OCI-LY3 (cell line): ENCODE results near the gene NHERF2.
"Not testable (repeated sequence)": the region's sequence is repeated elsewhere in the genome, so short reads cannot be mapped to it uniquely, and the experiment has no call there.

Source experiments
- H2AFZ ChIP-seq: fragments of 200-600, 300-600 bp; shearing (Covaris generic); 2 replicates; pipeline ENCODE4 v1.6.0; 2014; ENCODE audit warnings: antibody characterized with exemption, low read depth, low read length
- H3K27ac ChIP-seq: fragments of 200-600, 300-600 bp; sonication (generic); 2 replicates; pipeline ENCODE4 v1.5.1; 2014; ENCODE audit warnings: mild to moderate bottlenecking, low read length, moderate library complexity, mixed read lengths
- H3K27me3 ChIP-seq: fragments of 200-600, 300-600 bp; sonication (generic); 2 replicates; pipeline ENCODE4 v1.6.1; 2014; ENCODE audit warnings: low read depth, low read length, mixed read lengths
- H3K36me3 ChIP-seq: fragments of 200-600, 300-600 bp; sonication (generic); replicated peaks from 2 replicates; pipeline ENCODE3; 2014; ENCODE audit warnings: low read depth, low read length, mixed read lengths
- H3K4me1 ChIP-seq: fragments of 300-600, 200-600 bp; sonication (generic); 2 replicates; pipeline ENCODE4 v1.6.1; 2014; ENCODE audit warnings: low read length, mixed read lengths
- H3K4me2 ChIP-seq: fragments of 200-600, 300-600 bp; sonication (generic); 2 replicates; pipeline ENCODE4 v1.6.1; 2014; ENCODE audit warnings: low read length, mixed read lengths
- H3K4me3 ChIP-seq: fragments of 300-600, 200-600 bp; sonication (generic); 2 replicates; pipeline ENCODE4 v1.5.1; 2014; ENCODE audit warnings: antibody characterized with exemption, mild to moderate bottlenecking, low read length, moderate library complexity
- H3K79me2 ChIP-seq: fragments of 300-600, 200-600 bp; shearing (Covaris generic); 2 replicates; pipeline ENCODE4 v1.6.1; 2014; ENCODE audit warnings: mild to moderate bottlenecking, low read length, mixed read lengths
- H3K9ac ChIP-seq: fragments of 300-600, 200-600 bp; shearing (Covaris generic); 2 replicates; pipeline ENCODE4 v1.6.0; 2014; ENCODE audit warnings: mild to moderate bottlenecking, low read length, moderate library complexity
- H3K9me3 ChIP-seq: fragments of 200-600, 300-600 bp; shearing (Covaris generic); 2 replicates; pipeline ENCODE4 v1.6.1; 2014; ENCODE audit warnings: low read length, mixed read lengths; ENCODE audit not compliant: insufficient read depth
- H4K20me1 ChIP-seq: fragments of 200-600, 300-600 bp; sonication (generic); 2 replicates; pipeline ENCODE4 v1.6.1; 2016; ENCODE audit warnings: low read length, mixed read lengths; ENCODE audit not compliant: insufficient read depth
- EZH2phosphoT487 ChIP-seq: fragments of 200-600 bp; shearing (Covaris generic); IDR thresholded peaks from 2 replicates; pipeline ENCODE4 v1.6.1; 2018; ENCODE audit warnings: antibody characterized with exemption, mixed run types, low read depth
- TF ChIP-seq, protein P1 (sequence below): fragments of 200-600, 300-600 bp; sonication (generic); IDR thresholded peaks from 2 replicates; pipeline ENCODE4 v1.5.1; 2014; ENCODE audit warnings: antibody characterized with exemption, low read length, low read depth

Gene NHERF2

DNA sequence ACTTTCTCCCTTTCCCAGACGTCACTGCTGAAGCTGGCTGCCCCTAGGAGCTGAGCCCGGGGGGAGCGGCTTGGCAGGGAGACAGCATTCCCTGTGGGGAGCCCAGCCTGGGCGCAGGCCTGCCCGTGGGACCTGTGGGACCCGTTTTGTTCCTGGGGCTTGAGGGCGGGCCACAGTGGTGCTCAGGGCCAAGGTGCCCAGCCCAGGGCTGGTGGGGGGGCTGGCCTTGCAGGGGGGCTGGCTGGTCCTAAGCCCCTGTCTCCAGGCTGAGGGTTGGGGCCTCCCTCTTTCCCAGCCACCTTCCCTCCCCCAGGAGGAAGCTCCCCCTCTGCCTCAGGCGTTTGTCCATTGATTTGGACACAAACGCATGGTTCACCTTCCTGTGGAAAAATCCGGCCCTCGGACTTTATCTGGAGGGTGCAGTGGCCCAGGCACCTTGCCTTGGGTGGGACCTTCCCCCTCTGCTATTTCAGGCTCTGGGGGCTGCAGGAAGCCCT, 4.4 kb downstream of the NHERF2 start:
- TF ChIP-seq, protein P1, sequence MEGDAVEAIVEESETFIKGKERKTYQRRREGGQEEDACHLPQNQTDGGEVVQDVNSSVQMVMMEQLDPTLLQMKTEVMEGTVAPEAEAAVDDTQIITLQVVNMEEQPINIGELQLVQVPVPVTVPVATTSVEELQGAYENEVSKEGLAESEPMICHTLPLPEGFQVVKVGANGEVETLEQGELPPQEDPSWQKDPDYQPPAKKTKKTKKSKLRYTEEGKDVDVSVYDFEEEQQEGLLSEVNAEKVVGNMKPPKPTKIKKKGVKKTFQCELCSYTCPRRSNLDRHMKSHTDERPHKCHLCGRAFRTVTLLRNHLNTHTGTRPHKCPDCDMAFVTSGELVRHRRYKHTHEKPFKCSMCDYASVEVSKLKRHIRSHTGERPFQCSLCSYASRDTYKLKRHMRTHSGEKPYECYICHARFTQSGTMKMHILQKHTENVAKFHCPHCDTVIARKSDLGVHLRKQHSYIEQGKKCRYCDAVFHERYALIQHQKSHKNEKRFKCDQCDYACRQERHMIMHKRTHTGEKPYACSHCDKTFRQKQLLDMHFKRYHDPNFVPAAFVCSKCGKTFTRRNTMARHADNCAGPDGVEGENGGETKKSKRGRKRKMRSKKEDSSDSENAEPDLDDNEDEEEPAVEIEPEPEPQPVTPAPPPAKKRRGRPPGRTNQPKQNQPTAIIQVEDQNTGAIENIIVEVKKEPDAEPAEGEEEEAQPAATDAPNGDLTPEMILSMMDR: no peak
- TF ChIP-seq EZH2phosphoT487: no peak
- H3K27me3 ChIP-seq: peaks cover 24% of the 10 kb centered on the region
- H4K20me1 ChIP-seq: no peaks in the 10 kb centered on the region
- no peak overlapping the region for H3K4me3 ChIP-seq
- no peaks in the 10 kb centered on the region for H3K36me3 ChIP-seq
- no peaks in the 10 kb centered on the region for H3K9me3 ChIP-seq
- no peak overlapping the region for H3K27ac ChIP-seq
- H3K79me2 ChIP-seq: no peaks in the 10 kb centered on the region
- no peak overlapping the region for H2AFZ ChIP-seq
- no peak overlapping the region for H3K4me2 ChIP-seq
- H3K4me1 ChIP-seq: peaks cover 9% of the 10 kb centered on the region
- H3K9ac ChIP-seq: no peak overlapping the region

DNA sequence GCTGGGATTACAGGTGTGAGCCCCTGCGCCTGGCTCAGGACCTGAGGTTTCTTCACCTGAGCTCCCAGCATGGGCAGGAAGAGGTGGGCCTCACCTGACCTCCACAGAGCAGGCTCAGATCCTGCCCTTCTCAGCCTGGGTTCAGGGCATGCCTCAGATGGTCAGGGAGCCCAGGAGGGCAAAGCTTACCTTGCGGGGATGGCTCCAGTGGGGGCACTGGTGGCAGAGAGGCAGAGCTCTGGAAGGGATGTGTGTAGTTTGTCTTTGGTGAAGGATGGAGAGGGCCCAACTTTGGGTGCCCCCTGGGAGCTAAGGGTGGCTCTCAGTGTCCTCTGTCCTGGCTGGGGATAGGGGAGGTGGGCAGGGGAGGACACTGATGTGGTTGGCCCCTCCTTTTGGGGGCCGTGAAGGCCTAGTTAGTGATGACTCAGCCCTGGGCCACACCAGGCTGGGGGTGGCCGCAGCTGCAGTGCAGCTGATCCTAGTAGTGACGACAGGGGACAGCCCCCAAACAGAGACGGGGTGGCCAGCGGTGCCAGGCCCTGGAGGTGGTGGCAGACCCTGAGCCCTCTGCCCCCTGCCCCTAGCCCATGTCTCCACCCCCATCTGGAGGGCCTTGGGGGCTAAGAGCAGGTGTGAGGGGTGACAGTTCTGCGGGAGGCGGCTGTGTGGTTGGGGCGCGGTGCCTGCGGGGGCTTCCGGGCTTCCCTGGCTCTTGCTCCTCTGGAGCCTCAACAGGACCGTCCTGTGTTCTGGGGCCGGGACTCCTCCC, 5.8 kb downstream of the NHERF2 start:
- Histone ChIP-seq H3K9me3 (no peaks in the 10 kb centered on the region), H3K27ac (no peak overlapping the region), H3K4me1 (peaks cover 9% of the 10 kb centered on the region), H3K79me2 (no peaks in the 10 kb centered on the region), H3K27me3 (peaks cover 14% of the 10 kb centered on the region), H2AFZ (no peak overlapping the region), H3K4me2 (peak overlapping the region; percentile 7; the same call in 1 of the 2 replicates), H4K20me1 (no peaks in the 10 kb centered on the region), H3K9ac (no peak overlapping the region), H3K4me3 (no peak overlapping the region), H3K36me3 (no peaks in the 10 kb centered on the region)
- no peak for TF ChIP-seq EZH2phosphoT487
- TF ChIP-seq, protein P1: no peak

DNA sequence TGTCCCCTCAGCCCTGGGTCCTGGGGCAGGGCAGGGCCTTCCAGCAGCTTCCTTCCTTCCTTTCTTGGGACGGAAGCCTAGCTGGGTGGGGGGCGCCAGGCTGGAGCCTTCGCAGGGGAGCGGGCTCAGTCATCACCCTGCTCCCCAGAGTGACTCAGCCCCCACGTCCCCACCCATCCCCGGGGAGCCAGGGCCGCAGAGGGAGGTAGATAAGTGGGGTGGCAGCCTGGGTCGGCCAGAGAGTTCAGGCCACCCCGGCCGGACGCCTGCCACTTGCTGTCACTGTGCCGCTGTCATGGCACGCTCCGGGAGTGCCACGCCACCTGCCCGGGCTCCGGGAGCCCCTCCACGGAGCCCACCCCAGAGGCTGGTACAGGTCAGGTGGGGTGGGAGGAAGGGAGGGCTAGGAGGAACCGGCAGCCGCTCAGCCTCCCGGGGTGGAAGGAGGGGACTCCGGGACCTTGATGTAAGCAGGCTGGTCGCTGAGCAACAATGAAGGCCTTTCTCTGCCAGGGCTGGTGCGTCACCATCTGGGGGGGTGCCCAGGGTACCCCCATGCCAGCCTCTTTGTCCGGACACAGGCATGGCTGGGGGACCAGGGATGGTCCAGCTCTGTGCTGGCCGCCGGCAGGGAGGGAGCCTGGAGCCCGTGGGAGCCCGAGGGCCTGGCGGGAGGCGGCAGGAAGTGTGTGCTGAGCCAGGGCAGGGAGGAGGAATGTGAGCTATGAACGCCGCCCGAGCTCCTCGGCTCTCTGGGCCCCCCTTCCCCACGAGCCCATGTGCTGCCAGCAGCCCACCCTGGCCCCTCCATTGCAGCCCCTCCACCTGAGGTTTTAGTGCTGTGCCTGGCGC, 6.6 kb downstream of the NHERF2 start:
- no peak overlapping the region for H3K4me3 ChIP-seq
- peaks cover 6% of the 10 kb centered on the region for H3K27me3 ChIP-seq
- no peak for TF ChIP-seq EZH2phosphoT487
- TF ChIP-seq, protein P1: no peak
- no peaks in the 10 kb centered on the region for H4K20me1 ChIP-seq
- no peaks in the 10 kb centered on the region for H3K79me2 ChIP-seq
- no peaks in the 10 kb centered on the region for H3K9me3 ChIP-seq
- no peak overlapping the region for H3K27ac ChIP-seq
- H3K4me1 ChIP-seq: peaks cover 9% of the 10 kb centered on the region
- H3K4me2 ChIP-seq: no peak overlapping the region
- no peak overlapping the region for H2AFZ ChIP-seq
- no peak overlapping the region for H3K9ac ChIP-seq
- no peaks in the 10 kb centered on the region for H3K36me3 ChIP-seq

DNA sequence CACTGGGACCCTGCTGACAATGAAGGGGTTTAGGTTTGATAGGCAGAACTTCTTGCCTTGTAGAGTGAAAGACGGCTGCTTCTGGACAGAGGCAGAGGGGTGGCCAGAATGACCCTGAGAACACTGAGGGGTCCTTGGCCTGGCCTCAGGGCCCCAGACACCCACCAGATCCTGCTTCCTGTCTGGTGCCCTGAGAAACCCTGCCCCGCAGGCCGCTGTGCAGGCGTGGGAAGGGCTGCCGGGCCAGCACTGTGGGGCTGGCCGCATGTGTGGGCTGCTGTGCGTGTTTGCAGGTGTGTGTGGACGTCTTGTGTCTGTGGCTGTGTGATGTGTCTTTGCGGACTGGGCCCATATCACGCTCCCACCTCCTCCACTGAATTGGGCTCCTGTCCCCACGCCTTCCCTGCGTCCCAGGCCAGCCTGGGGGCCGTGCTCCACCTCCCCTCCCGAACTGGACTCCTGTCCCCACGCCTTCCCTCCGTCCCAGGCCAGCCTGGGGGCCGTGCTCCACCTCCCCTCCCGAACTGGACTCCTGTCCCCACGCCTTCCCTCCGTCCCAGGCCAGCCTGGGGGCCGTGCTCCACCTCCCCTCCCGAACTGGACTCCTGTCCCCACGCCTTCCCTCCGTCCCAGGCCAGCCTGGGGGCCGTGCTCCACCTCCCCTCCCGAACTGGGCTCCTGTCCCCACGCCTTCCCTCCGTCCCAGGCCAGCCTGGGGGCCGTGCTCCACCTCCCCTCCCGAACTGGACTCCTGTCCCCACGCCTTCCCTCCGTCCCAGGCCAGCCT, 7.4 kb downstream of the NHERF2 start:
- not testable (repeated sequence) for H3K79me2 ChIP-seq, H3K4me1 ChIP-seq, H2AFZ ChIP-seq, H3K27ac ChIP-seq, H4K20me1 ChIP-seq, H3K4me3 ChIP-seq, H3K36me3 ChIP-seq, H3K9me3 ChIP-seq, H3K4me2 ChIP-seq, H3K9ac ChIP-seq, H3K27me3 ChIP-seq
